T-helper 1 cell (primary cell): ENCODE measurements around the gene FSD1L.
A peak's percentile ranks its signal among the peaks of the same experiment; 100 is the strongest.

Experiments
- DNase-seq, 5 donors: peaks; one replicate each; pipeline ENCODE4 v3.0.0-alpha.2; 2012 to 2020
- total RNA-seq, 4 donors: gene quantifications; one replicate each; lab custom pipeline; 2026; lab: John Stamatoyannopoulos, UW

Gene FSD1L
- total RNA-seq: 2.4 to 4.8 (median 3.2) reads per million in 4 donors

DNA sequence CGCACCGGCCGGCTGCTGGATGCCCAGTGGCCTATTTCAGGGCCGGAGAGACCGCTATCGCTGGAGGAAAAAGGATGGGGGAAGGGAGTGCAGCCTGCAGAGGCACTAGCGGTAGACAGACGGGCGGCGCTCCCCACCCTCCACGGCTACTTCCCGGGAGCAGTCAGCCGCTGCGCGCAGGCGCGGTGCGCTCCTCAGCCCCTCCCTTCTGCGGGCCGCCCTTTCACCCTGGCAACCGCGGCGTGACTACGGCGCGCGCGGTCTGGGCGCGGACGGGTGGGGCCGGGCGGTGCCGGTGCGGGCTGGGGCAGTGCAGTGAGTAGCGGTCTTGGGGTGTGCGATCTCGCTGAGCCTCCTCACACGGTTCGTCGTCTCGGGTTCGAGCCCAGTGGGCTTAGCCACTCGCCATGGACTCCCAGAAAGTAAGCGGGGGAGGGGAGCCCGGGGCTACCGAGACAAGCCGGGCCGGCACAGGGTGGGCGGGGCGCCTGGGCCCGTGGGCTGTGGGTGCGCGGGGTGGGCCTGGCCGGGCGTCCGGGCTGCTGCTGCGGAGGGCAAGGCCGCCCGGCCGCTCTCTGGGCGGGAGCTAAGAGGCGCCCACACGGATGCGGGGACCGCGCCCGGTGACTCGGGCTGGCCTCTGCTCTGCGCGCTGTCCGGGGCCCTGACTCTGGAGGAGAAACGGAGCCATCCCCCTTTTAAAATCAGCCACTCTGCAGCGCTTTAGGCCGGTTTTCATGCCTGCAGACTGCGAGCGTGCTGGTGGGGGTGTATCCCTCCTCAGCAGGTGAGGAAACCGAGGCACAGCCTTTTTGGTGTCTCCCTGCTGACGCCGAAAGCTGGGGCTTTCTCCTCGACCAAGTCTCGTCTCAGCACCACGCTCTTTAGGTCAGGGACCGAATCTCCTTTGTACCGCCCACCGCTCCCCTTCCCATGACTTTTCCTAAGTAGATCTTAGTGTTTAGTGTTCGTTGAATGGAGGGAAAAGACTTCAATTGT is at the start of gene FSD1L:
Gene FSD1L, plus strand, starts transcription at position 221 of the 999 bp plus-strand sequence. Its CDS starts 187 bp downstream, at position 408.
- DNase-seq: peak; percentile 55 to 88 (median 60)

DNA sequence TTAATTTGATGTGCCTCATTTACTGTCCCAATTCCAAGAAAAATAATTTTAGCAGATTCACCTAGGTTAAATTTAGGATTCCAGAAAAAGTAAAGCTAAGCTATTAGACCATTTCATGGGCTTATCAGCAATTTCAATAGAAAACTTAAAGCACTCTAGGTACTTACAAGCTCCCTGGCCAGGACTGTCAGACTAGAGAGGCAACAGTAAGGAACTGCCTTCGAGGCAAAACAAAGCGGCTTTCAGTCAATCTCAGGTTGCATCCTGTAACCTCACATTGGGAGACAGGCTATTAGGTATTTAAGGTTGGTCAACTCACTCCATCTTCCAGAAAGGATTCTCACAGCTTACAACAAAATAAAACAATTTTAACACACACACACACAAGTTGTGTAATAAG is 48.7 kb upstream of the FSD1L start:
- DNase-seq: no peak

DNA sequence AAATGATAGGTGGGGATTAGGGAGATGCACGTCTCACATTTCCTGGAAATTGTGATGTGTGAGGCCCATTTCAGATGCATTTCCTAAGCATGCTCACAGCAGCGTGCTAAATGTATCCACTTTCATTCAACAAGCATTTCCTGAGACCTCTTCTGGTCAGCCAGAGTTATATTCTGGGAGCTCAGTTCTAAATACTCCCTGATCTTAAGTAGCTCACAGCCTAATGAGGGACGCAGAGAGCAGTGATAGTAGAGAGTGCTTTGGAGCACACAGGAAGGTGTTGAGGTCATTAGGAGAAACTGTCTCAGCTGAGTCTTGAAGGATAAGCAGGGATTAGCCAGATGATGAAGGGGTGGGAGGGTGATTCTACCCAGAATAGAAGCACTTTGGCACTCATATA is 46.2 kb upstream of the FSD1L start:
- DNase-seq: no peak

DNA sequence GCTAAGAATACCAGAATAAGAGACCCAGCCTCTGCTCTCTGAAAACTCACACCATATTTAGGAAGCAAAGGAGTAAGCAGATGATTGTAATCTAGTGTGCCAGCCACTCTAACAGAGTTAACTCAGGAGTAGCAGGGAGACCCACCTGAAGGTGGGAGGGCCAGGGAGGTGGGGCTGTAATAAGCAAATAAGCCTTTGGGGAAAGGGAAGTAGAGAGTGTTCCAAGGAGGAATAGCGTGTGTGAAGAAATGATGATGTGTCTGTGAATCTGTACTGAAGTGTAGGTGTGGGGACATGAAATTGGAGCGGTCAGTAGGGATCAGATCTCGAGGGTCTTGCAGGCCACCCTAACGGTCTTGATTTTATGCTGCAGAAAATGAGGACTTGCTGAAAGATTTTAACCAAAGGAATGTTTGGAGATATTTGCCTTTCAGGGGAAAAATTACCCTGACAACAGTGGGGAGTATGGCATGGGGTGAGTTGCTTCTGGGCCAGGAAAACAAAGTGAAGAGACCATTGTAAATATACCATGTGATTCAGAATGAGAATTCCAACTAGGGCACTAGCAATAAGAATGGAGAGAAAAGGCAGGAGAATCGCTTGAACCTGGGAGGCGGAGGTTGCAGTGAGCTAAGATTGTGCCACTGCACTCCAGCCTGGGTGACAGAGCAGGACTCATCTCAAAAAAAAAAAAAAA is 44.1 kb upstream of the FSD1L start:
- no peak for DNase-seq

DNA sequence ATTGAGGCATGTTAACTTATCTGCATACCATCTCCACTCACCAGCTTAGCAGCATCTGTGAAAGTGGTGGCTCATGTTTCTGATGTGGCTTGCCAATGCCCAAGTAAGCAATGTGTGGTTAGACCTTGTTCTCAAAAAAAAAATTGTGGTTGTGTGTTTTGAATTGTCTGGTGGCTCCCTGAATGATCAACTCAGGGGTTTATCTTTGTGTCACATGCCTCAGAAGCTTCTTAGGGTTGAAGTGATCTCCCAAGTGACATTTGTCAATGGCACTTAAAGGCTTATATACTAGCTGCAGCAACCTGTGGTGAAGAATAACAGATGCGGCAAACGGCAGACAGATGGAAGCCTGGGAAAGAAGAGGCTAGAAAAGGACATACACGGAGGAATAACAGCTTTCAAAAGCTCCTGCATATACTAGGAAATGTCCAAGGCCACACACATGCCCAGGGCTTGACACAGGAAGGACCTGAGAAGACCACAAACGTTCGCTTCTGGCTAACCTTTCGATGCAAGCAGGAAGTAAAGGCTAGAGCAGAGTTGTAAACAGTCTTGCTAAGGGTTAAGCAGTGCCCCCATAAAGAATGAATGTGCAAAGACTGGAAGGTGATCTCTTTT is 42.2 kb upstream of the FSD1L start:
- DNase-seq: peak in 4 of 5 donors; percentile 18 to 90 (median 38)

DNA sequence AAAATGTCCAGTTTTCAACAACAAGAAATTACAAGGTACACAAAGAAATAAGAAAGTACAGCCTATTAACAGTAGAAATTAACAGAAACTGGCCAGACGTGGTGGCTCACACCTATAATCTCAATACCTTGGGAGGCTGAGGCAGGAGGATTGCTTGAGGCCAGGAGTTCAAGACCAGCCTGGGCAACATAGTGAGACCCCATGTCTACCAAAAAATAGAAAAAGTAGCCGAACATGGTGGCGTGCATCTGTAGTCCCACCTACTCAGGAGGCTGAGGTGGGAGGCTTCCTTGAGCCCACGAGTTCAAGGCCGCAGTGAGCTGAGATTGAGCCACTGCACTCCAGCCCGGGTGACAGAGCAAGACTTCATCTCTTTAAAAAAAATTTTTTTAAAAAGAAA is 41.5 kb upstream of the FSD1L start:
- DNase-seq: no peak

DNA sequence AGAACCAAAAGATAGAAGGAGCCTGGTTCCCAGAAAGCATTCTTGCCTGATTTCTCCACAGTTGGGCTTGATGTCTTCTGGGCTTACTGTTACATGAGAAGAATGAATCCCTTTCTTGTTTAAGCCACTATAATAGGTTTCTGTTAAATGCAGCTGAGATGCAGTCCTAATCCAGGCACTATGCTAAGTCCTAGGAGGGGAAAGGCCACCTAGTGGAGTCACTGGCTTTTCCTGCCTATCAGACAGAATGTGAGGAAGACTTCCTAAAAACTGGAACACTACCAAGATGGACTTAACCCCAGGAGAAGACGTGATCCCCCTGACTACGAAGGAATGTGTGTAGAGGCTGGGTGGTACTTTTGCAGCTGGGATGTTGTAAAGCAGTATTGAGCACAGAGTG is 34.3 kb upstream of the FSD1L start:
- DNase-seq: no peak

DNA sequence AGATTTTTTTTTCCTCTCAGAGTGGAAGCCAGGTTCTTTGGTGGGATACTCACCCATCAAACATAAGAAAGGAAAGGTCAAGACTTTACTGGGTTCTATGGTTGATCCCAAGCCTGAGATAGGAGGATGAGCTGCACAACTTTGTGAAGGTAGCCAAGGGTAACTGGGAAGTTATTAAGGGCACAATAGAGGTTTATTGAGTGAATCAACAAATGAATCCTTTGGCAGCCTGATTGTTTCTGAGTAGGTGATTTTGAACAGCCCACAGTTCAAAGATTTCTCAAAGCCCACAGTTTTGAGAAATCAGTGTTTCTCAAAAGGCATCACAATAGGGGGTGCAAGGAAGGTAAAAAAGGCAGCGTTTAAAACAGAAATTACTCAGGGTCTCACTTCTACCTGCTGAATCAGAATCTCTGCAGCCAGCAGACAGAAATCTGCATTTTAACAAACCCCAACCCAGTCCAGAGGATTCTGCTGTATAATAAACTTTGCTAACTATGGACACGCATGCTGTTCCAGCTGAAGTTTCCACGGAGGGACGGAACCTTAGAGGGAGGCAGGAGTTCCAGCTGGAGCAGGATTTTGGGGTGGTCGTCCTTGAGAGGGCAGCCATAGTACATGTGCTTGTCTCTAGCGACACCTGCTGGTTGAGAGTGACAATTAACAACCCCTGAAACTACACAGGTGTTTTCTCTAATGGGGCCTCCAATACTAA is 32.7 kb upstream of the FSD1L start:
- DNase-seq: peak in 4 of 5 donors; percentile 36 to 60 (median 40)

DNA sequence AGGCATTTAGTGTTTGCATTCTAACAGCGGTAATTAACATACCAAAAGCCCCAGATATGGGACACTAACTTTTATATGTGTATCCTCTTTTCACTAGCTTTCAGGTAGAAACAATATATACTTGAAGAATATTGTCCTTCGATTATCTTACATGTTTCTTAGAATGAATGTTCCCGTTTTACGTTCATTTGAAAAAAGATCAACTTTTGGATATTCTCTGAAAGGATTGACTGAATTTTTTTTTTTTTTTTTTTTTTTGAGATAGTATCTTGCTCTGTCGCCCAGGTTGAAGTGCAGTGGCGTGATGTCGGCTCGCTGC is 32.2 kb upstream of the FSD1L start:
- DNase-seq: no peak

DNA sequence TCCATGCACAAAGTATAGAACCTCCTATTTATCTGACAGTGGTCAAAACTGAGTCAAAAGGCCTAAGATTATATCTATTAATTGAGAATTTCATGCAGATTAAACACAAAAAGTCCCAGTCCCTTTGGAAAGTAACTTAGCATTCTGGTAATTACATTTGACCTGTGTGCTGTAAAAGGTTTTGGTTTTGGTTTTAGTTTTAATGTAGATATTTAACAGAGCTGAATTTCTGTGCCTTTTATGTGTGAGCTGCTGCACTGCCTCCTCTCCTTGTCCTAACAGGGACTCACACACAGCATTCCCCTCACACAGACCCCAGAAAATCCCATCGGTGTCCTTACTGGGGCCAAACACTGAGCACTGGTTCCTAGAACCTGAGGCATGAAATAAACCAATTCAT is 31.0 kb upstream of the FSD1L start:
- no peak for DNase-seq

DNA sequence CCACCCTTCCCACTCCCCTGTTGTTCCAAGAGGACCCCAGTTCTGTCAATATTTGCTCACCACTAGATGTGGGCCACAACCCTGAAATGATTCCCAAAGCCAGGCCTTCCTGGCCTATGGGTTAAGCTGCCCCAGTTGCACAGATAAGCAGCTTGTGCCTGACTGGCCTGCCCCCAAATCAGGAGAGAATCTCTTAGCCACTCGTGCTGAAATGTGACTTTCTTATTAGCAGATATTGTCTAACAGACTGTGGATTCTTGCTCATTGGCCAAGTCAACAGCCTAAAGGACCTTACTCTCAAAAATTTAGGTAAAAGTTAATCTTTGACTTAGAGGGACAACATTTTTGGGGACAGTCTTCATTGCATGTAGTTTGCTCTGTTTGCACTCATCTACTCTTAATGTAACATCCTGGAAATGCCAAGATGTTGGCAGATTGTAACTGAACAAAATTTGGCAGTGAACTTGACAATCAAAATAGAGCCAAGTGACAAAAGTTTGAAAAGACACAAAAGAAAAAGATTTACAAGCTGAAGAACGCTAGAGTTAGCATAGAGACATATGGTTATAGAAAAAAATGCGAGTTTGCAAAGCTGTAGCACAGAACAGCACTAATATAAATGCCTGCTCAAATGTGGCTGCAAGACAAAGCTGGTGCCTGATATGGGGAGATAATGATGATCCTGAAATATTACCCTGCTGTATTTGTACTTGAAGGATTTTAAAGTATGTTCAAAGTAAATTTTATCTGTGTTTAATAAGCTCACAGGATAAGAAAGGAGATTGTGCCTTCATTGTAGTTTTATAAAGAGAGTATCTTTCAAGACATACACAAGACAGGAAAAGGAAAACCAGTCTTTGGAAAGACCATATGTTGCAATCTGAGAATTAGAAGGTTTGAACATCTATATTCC is 29.0 kb upstream of the FSD1L start:
- DNase-seq: no peak

DNA sequence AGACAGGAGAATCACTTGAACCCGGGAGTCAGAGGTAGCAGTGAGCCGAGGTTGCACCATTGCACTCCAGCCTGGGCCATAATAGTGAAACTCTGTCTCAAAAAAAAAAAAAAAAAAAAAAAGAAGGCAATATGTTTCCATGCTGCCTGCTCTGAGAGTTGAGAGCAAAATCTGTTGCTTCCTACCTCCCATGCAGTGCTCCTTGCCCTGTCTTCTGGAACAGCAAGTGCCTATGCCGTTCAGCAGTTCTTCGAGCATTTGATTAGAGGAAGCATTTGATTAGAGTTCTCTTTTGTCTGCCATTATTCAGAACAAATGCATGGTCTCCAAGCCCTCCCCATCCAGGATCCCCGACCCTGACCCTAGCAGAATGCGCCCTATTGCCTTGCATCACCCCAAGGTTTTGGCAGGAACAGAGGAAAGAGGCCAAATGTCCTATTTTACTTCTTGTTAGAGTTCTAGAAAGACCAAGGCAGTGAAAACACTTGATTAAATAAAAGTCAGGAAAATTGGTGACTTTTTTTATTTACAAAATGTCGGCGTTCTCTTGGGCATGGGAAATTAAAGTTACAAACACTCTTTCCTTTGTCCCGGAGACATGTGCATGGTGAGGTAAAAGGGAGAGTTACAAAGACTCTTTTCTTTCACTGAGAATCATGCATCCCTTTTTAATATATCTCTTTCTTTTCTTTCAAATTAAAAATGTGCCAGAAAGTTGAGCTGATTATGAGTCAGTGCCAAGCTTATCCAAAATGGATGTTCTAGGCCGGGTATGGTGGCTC is 27.8 kb upstream of the FSD1L start:
- DNase-seq: no peak

DNA sequence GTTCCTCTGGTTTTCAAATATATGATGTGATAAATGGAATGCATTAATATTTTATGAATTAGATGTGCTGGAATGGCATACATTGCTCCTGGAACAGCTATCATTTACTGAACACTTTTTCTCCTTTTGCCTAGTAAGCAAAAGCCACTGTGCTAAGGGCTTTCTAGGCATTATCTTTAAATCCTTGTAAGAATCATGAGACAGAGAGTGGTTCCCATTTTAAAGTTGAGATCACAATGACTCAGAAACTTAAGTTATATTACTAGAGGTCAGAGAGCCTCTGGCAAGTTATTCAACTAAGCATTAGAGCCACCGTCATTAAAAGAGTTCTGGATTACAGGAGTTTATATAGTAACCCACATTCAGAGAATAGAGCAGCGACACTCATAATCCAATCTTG is 26.7 kb upstream of the FSD1L start:
- DNase-seq: no peak

DNA sequence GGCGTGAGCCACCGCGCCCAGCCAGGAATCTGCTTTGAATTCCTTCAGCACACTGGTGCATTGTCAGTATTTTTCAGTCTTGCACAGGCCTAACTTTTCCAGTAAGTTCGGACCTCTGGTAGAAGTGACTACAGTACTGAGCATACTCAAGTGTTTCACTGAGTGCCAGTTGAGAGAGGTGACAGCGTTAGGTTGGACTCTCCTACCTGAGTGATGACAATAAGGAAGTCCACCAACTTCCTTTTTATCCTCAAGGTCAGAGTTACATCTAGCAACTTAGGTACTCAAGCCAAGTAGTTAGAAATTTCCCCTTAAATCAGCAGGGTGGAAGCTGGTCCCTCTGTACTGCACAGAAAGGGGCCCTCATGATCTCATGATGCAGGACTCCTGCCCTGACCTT is 26.0 kb upstream of the FSD1L start:
- no peak for DNase-seq

DNA sequence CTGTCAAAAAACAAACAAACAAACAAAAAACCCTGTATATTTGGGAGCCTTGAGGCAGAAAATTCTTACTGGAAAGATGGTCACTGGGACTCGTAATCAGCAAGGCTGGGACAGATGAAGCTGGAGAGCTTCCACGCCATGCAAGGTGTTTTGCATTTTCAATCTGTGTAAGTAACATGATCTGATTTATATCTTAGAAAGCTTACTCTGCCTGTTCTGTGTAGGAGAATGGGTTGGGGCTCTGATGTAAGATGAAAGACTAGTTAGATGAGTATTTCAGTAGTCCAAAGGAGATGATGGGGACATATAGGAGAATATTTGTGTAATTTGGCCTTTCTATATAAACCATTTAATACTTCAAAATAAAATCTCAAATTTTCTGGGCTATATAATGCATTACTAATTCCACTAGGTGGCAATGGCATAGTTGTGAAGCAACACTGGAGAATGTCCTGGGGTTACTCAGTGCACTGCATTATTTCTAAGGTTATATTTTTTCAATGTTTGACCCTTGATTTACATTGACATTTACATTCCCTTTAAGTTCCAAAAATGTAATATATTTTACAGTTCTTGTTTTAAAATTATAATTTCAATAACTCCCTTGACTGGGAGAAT is 21.9 kb upstream of the FSD1L start:
- no peak for DNase-seq

DNA sequence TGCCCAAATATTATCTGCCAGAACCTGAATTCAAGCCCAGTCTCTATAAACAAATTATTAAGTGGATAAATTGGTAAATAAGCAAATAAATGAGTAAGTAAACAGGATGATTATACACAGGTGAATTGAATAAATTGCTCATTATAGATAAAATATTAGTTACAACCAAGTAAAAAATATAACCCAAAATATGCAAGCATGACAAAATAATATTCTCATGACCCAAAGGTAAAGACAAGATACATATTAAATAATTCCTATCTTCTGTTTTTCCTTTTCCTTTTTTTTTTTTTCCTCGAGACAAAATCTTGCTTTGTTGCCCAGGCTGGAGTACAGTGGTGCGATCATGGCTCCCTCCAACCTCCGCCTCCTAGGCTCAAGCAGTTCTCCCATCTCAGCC is 21.2 kb upstream of the FSD1L start:
- DNase-seq: no peak

DNA sequence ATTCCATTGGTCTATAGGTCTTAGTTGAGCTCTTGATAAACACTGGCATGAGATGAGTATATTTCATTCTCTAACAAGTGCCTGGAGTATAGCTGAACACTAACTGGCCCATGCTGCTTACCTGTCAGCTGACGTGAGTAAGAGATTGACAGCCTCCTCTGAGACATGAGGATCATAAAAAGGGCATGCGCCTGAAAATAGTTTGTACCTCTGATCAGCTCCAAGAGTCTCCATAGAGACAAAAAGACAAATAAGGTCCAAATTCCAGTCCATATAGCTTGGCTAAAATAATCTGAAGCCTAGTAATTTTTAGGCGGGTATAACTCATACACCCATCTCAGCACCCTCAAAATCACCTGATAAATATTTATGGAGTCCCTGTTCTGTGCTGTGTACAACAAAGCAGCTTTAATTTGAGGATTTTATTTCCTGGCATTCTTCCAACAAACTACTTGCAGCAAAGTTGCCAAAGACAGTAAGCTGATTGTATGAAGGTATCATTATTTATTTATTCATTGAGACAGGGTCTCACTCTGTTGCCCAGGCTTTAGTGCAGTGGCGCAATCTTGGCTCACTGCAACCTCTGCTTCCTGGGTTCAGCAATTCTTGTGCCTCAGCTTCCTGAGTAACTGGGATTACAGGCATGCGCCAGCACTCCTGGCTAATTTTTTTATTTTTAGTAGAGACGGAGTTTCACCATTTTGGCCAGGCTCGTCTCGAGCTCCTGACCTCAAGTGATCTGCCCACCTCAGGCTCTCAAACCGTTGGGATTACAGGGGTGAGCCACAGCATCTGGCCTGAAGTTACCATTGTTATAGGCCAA is 16.2 kb upstream of the FSD1L start:
- DNase-seq: no peak

DNA sequence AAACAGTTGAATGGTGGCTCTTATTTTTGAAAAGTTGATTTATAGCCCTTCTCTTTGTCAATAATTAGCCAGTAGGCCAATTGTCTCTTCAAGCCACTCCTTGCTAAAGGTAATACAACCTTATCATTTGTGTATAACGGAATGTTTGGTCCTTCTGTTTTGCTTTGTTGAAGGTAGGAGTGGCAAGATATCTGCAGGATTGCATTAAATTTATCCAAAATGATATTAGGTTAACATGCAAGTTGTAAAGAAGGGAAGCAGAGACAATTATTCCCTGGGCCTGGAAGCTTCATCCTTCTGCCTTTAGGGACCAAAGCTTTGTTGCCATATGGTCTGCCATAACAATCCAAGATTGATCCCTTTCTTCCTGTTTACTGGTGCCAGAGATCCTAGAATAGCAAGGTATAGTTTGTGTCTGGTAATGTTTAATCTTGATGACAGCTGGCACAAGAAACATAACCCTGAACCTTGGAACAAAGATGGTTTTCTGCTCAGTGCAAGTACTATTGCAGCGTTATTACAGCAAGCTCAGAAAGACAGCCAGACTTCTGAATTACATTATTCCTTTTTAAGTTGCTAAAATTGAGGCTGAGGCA is 15.5 kb upstream of the FSD1L start:
- no peak for DNase-seq

DNA sequence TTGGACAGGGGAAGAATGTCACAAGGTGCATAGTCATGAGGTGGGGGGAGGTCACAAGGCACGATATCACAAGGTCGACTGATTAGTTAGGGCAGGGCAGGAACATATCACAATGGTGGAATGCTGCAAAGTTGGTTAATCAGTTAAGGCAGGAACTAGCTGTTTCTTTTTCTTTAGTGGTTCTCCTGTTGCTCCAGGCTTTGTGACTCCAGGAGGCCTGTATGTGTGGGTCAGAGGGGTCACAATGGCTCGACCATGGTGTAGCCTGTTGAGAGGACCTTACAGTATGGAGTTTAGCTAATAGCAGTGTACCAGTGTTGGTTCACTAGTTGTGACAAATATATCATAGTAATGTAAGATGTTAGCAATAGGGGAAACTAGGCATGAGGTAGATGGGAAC is 12.4 kb upstream of the FSD1L start:
- no peak for DNase-seq
